ENCODE data around the gene LAMTOR3.

LAMTOR3 gene

GRCh38 chr4:99861120-99861905, 32.9 kb downstream of the LAMTOR3 start:
- no peak for DNase-seq (ENCODE audit: low read depth)

GRCh38 chr4:99860521-99860920, 33.7 kb downstream of the LAMTOR3 start:
- no peak for DNase-seq (ENCODE audit: low read depth)

GRCh38 chr4:99859618-99860017, 34.6 kb downstream of the LAMTOR3 start:
- no peak for DNase-seq (ENCODE audit: low read depth)

GRCh38 chr4:99857307-99857706, 36.9 kb downstream of the LAMTOR3 start:
- DNase-seq (ENCODE audit: low read depth): no peak

GRCh38 chr4:99856166-99856565, 38.1 kb downstream of the LAMTOR3 start:
- peak; percentile 65 for DNase-seq (ENCODE audit: low read depth)

- no peak for DNase-seq (ENCODE audit: low read depth)
These were observed 38.5 kb downstream of the LAMTOR3 start for GRCh38 chr4:99855678-99856077.

- DNase-seq (ENCODE audit: low read depth): no peak
These were observed 40.2 kb downstream of the LAMTOR3 start for GRCh38 chr4:99853999-99854398.

GRCh38 chr4:99853190-99853589, 41.0 kb downstream of the LAMTOR3 start:
- DNase-seq (ENCODE audit: low read depth): no peak

- no peak for DNase-seq (ENCODE audit: low read depth)
These were observed 42.0 kb downstream of the LAMTOR3 start for GRCh38 chr4:99852199-99852749.

- DNase-seq (ENCODE audit: low read depth): no peak
These were observed 45.6 kb downstream of the LAMTOR3 start for GRCh38 chr4:99848591-99849001.

GRCh38 chr4:99847362-99847976, 46.8 kb downstream of the LAMTOR3 start:
- DNase-seq (ENCODE audit: low read depth): no peak

GRCh38 chr4:99846891-99847290, 47.3 kb downstream of the LAMTOR3 start:
- DNase-seq (ENCODE audit: low read depth): no peak

GRCh38 chr4:99845708-99846469, 48.3 kb downstream of the LAMTOR3 start:
- no peak for DNase-seq (ENCODE audit: low read depth)

GRCh38 chr4:99845179-99845578, 49.0 kb downstream of the LAMTOR3 start:
- no peak for DNase-seq (ENCODE audit: low read depth)

- no peak for DNase-seq (ENCODE audit: low read depth)
These were observed 50.2 kb downstream of the LAMTOR3 start for GRCh38 chr4:99844048-99844447.

GRCh38 chr4:99843413-99843812, 50.8 kb downstream of the LAMTOR3 start:
- DNase-seq (ENCODE audit: low read depth): no peak

- no peak for DNase-seq (ENCODE audit: low read depth)
These were observed 53.1 kb downstream of the LAMTOR3 start for GRCh38 chr4:99841129-99841528.

- DNase-seq (ENCODE audit: low read depth): no peak
These were observed 55.3 kb downstream of the LAMTOR3 start for GRCh38 chr4:99838927-99839326.

- no peak for DNase-seq (ENCODE audit: low read depth)
These were observed 58.3 kb downstream of the LAMTOR3 start for GRCh38 chr4:99835942-99836341.

- DNase-seq (ENCODE audit: low read depth): no peak
These were observed 59.7 kb downstream of the LAMTOR3 start for GRCh38 chr4:99834569-99834968.

GRCh38 chr4:99833756-99834155, 60.5 kb downstream of the LAMTOR3 start:
- DNase-seq (ENCODE audit: low read depth): no peak

GRCh38 chr4:99832758-99833157, 61.5 kb downstream of the LAMTOR3 start:
- DNase-seq (ENCODE audit: low read depth): no peak

- DNase-seq (ENCODE audit: low read depth): no peak
These were observed 61.9 kb downstream of the LAMTOR3 start for GRCh38 chr4:99832321-99832720.
